Adipose tissue (tissue), 3 donors: ENCODE results near the gene MVP. TPM values are rescaled to one million over a fixed set of nuclear protein-coding genes. Genes with fewer than 3 reads are reported as not detected.
A peak's percentile ranks its signal among the peaks of the same experiment; 100 is the strongest.
"Not testable (repeated sequence)": the region's sequence is repeated elsewhere in the genome, so short reads cannot be mapped to it uniquely, and the experiment has no call there.

Experiments
- H3K27ac ChIP-seq: one replicate; pipeline ENCODE4 v1.5.1; 2013; ENCODE audit warnings: low read depth, low read length
- WGBS, 3 donors: extraction: QIAGEN DNeasy Blood & Tissue Kit; methylation state at CpG; one replicate each; pipeline ENCODE4 v1.1.7; 2013; 5-methylcytosine and 5-hydroxymethylcytosine counted together
- polyA plus RNA-seq, 3 donors: library from polyadenylated mRNA; stranded (reverse); fragments of 200-250 nt; gene quantifications; one replicate each; pipeline ENCODE4 v1.2.3, GENCODE V29; 2013
- donor health status: healthy with polysubstance abuse.
- donor health status: Bipolar disorder and iron deficiency.
- donor health status: healthy.

MVP gene
- polyA plus RNA-seq, 3 donors, result 90.1 to 104 (median 103) TPM

DNA sequence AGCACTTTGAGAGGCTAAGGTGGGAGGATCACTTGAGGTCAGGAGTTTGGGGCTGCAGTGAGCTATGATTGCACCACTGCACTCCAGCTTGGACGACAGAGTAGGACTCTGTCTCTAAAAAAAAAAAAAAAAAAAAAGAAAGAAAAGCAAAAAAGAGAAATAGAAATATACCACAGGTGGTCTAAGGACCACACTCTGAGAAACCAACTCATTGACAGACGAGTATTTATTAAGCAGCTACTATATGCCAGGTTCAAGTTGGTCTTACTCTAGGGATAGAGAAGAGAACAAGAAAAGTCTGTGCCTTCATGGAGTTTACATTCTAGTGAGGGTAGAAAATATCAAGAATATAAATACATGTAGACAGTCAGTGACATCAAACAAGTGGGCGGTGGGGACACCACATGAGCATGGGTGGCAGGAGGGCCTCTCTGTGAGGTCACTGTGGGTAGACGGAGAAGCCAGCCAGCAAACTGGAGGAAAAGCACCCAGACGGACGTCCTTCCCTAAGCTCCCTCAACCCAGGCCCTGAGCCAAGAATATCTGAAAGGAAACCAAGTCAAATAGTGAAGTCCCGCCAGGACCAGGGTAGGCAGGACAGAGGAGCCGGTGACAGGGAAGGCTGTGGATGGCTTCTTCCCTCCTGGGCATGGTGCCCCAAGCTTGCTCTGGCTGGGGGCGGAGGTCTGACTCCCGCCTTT, 38.0 kb downstream of the MVP start:
- H3K27ac ChIP-seq, result no peak overlapping the region
- WGBS, 3 donors, result 58 to 71% (median 59%) methylated on average over 9 to 10 of the region's 10 CpGs

DNA sequence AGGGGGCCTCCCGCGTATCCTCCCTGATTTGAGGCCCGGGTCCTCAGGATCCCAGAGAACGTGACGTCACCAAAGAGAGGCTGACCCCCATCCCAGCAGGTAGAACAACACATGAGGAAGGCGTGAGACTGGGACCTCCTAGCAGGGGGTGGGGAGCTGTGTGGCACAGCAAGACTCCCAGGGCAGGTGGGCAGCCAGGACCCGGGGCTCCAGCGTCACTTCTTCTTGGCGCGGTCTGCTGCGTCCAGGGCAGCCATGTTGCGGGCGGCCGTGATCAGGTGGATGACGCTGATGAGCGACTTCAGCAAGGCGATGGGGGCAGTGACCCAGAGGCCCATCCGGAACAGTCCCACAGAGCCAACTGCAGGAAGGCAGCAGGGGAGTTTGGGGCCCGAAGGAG, 38.7 kb downstream of the MVP start:
- 92 to 94% (median 93%) methylated on average over 19 of the region's 19 CpGs for WGBS, 3 donors
- no peak overlapping the region for H3K27ac ChIP-seq

DNA sequence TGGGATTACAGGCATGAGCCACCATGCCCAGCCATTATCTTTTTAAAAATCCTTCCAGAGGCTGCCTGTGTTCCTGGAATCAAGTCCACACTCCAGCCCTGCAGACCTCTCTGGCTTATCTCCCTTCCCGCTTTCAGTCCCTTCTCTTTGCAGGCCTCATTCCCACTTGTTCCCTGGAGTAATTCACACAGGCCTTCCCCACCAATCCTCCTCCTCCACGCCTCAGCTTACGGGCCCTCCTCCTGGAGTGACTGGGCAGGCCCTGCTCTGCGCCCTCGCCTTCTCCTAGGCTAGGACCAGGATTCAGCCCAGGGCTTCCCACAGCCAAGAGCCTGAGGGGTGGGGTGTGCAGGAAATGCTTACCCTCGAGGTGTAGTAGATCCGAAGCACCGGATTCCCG, 40.0 kb downstream of the MVP start:
- 61 to 83% (median 83%) methylated on average over 9 of the region's 9 CpGs for WGBS, 3 donors
- no peak overlapping the region for H3K27ac ChIP-seq

DNA sequence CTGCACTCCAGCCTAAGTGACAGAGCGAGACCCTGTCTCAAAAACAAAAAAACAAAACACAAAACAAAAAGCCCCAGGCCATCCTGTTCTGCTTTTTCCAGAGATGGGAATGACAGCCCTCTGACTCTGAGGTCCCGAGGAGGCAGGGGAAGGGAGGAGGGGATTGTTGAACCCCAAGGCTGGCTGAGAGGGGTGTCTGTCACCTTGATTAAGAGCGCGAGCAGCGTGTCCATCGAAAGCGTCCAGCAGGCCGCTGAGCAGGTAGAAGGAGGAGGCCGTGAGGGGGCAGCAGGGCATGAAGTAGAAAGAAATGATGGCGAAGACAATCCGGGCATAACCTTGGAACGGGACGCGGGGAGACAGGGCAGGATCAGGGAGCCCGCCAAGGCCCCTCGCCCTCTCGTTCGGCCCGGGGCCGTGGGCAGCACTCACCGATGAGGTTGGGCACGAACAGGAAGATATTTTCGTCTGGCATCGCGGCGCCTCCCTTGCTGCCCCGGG, 42.2 kb downstream of the MVP start:
- H3K27ac ChIP-seq, result no peak overlapping the region
- 1 to 2% (median 2%) methylated on average over 27 of the region's 27 CpGs for WGBS, 3 donors

DNA sequence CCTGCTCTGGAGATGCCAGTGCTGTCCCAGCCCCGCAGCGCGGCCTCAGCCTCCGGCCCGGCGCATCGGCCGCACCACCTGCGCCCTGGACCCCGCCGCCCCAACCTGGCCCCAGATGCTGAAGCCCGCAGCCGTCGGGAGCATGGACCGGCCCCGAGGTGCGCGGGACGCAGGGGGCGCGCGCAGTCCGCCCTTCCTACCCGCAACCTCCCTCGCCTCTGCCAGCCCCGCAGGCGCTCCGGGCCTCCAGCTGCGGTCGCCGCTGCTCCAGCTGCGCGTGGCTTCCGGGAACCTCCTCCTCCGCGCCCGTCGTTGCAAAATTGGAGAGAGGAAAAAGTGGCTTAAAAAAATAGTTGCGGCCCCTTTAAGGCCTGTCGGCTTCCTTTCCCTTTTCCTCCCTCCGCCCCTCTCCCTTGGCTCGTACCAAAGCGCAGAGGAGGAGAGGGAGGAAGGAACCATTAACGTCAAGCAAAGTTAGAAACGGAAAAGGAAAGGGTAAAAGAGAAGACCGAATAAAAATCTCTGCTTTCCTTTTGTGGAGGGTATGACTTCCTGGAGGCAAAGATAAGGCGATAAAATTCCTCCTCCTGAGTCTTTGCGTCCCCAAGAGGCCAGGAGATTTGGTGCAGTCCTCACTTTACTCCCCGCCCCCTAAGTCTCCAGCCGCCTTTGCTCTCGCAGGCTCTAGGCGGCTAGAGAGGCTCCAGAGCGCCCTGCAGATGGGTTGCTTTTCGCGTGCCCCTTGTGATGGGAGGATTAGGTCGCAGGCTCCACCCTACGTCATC, 42.8 kb downstream of the MVP start, which contains the start of gene CDIPT:
TSS of gene CDIPT (minus strand) at position 343 of the 785 bp plus-strand sequence. CDS start 369 bp downstream, outside the sequence.
- peak within 1 kb of the TSS; percentile 75 for H3K27ac ChIP-seq
- 0 to 1% (median 0%) methylated on average over 44 to 57 of the region's 57 CpGs for WGBS, 3 donors

DNA sequence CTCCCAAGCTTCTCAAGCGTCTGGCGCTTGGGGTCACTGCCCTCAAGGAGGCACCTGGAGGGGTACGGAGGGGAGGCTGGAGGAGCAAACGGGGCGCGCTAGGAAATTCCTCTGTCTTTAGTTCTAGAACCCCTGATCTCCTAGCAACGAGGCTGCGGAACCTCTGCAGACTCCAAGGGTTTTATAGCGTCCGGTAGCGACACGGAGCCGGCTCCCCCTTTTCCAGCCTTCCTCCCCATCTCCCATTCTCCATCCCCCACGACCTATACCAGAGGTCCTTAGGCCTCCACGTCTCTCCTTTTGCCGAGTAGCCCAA, 43.4 kb downstream of the MVP start:
- no peak overlapping the region for H3K27ac ChIP-seq

DNA sequence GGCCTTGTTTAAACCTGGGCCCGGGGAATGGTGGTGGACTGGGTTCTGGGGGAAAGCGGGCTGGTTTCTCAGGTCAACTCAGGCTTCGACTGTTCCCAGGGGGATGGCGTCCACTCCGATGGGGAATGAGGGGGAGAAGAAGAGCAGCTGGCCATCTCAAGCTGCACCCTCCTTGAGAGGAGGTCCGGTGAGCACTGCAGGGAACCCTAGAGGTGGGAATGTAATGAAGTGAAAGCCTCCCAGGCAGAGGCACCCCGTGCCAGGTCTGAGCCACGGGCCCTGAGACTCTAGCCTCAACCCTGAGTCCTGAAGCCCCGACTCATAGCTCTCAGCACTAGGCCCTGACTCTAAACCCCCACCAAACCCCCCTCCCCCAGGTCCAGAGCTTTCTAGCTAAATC, 43.9 kb downstream of the MVP start:
- WGBS, 3 donors, result 78 to 85% (median 80%) methylated on average over 8 to 9 of the region's 9 CpGs
- H3K27ac ChIP-seq, result no peak overlapping the region

More for the DNA sequence above, 43.4 kb downstream of the MVP start:
- WGBS, 3 donors, result 20 to 34% (median 33%) methylated on average over 14 to 16 of the region's 16 CpGs

DNA sequence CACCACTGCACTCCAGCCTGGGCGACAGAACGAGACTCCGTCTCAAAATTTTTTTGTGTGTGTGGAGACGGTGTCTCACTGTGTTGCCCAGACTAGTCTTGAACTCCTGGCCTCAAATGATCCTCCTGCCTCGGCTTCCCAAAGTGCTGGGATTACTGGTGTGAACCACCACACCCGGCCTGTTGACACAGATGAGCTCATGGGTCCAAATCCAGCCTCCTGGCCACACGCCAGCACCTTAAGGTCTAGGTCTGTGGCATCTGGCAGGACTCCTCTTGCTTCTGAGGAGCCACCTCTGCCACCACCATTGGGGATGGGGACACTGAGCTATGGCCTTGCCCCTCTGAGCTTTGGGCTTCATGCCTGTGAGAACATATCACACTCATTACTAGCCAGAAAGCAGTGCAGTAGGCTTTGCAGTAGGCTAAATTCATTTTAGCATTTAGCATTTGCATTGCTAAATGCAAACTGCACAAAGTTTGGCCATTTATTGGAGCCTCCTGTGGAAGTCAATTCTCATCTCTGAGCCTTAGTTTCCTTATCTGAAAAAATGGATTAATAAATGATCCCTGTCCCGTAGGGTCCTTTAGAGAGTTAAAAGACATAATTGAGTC, 48.2 kb downstream of the MVP start:
- WGBS, 3 donors, result 67 to 86% (median 74%) methylated on average over 8 of the region's 8 CpGs
- no peak overlapping the region for H3K27ac ChIP-seq

DNA sequence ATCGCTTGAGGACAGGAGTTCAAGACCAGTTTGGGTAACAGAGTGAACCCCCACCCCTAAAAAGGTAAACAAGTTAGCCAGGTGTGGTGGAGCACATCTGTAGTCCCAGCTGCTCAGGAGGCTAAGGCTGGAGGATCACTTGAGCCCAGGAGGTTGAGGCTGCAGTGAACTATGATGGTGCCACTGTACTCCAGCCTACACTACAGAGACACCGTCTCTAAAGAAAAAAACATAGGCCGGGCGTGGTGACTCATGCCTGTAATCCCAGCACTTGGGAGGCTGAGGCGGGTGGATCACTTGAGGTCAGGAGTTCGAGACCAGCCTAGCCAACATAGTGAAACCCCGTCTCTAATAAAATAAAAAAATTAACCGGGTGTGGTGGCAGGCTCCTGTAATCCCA, 48.8 kb downstream of the MVP start:
- H3K27ac ChIP-seq, result not testable (repeated sequence)
- WGBS, 3 donors, result 88 to 90% (median 89%) methylated on average over 8 of the region's 8 CpGs

DNA sequence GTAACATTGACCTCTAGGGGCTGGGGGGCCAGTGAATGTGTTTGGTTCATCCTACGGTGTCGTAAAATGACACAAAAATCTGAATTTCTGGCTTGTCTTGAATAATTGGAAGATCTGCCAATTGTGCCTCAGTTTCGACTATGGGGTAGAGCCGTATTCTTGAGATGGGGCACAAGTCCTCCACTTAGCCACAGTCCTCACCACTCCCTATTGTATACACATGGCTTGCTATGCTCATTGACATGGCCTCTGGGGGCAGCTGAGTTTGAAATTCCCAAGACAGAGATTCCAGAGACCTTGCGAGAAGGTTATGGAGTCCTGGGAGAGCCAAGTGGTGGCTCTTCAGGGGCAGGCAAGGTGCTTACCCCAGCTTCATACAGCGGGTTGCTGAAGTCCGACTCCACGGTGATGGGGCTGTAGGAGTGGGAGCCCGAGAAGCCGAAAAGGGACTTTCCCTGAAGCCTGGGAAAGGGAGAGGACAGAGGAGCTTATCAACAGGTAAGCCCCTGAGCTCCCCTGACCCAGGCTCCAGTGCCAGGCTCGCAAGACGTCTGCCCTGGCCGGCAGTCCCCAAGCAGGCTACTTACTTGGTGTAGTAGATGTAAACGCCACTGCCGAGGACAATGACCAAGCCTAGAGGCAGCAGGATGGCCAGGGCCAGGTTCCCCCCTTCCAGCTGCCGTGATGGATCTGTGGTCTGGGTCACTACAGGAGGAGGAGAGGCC, 51.7 kb downstream of the MVP start:
- WGBS, 3 donors, result 91 to 95% (median 94%) methylated on average over 16 of the region's 16 CpGs
- H3K27ac ChIP-seq, result no peak overlapping the region

DNA sequence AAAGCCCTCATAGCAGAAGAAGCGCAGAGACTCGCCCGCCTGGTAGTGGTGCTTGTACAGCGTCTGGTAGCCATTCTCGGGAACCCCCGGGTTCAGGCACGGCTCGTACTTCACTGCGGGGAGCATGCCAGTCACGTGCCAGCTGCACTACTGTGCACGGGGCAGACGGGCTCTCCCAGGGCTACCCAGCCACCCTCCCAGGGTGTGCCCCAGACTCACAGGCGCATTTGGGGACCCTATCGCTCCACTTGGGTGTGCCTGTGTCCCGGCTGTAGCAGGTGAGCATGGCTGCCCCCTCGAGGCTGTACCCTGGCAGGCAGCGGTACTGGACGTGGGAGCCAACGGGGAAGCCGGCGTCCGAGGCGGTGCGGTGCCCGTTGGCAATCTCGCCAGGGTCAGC, 53.1 kb downstream of the MVP start:
- 91 to 95% (median 91%) methylated on average over 26 of the region's 26 CpGs for WGBS, 3 donors
- H3K27ac ChIP-seq, result no peak overlapping the region

DNA sequence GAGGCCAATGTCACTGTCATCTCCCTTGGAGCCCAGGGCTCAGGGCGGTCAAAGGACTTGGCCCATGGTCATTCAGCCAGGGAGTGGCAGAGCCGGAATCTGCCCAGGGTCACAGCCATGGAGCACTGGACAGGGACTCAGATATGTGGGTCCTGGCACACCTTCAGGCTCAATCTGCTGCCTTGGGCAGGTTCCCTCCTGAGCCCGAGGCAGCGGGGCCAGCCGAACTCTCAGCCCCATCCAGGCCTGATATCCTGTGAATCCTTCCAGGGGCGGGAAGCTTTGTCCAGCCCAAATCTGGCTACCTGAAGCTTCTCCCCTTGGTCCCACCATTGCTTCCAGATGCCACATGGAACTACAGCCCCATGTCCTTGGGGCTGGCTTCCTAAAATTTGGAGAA, 54.9 kb downstream of the MVP start:
- 89 to 94% (median 91%) methylated on average over 6 of the region's 6 CpGs for WGBS, 3 donors
- no peak overlapping the region for H3K27ac ChIP-seq

DNA sequence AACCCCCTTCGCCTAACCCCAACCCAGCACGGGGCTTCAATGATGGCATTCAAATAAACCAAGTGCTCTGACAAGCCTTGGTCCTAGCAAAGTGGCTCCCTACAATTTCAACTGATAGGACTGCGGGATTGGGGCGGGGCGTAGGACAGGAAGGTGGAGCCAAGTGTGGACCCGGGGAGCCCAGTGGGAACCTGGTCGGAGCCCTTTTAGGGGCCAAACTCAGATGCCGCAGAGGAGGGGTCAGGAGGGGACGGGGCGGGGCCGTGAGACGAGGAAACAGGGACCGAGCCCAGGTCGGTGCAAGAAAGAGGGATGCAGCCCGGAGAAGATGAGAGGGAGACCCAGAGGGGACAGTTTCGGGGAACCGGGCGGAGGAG, 55.9 kb downstream of the MVP start:
- WGBS, 3 donors, result 23 to 56% (median 30%) methylated on average over 18 of the region's 18 CpGs
- H3K27ac ChIP-seq, result no peak overlapping the region

DNA sequence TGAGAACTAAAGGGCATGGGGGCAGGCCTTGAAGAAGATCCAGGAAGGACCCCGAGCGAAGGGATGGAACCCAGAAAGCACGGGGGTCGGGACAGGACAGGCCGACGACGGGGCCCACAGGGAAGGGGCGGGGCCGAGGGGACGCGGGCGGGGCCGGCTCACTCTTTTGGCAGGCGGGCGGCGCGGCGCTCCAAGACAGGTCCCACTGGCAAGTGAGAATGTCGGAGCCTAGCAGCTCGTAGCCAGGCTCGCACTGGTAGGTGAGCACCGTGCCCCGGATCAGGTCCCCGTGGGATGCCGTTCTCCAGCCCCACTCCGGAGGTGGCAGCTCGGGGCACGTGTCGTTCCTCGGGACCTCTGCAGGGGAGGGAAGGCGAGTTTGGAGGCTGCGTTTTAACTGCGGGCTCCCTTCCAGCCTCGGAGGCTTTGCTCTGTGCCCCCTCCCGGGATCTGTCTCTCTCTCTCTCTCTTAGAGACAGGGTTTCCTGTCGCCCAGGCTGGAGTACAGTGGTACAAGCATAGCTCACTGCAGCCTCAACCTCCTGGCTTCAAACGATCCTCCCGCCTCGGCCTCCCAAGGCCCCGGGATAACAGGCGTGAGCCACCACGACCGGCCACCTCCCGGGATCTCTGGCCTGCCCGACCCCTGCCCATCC, 56.5 kb downstream of the MVP start:
- no peak overlapping the region for H3K27ac ChIP-seq
- 7 to 34% (median 9%) methylated on average over 30 to 45 of the region's 45 CpGs for WGBS, 3 donors

DNA sequence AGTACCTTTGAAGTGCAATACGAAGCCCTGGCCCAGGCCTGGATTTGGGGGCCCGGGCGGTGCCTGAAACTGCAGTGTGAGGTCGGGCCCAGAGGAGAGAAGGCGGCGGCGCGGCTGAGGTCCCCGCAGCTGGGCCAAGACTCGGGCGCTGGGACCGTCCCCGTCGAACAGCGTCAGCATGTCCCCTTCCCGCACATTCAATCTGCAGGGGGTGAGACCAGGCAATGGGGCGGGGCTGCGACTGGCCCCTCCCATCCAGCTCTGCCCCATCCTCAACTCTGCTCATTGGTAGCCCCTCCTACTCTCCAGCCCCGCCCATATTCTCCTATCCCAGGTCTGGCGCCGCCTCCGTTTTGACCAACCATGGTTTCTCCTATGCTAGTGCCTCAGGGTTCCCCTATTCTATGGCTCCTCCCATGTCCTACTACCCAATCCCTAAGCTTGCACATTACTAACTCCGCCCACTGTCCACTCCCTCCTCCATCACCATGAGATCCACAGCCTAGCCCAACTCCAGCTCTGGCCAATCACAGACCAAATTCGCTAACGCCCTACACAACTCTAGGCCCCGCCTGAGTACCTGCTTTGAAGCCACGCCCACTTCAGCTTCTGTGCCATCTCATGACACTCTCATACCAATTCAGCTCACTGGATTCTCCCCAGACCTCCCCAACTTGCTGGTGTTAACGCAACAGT, 57.2 kb downstream of the MVP start:
- 16 to 39% (median 19%) methylated on average over 26 to 28 of the region's 28 CpGs for WGBS, 3 donors
- H3K27ac ChIP-seq, result no peak overlapping the region

DNA sequence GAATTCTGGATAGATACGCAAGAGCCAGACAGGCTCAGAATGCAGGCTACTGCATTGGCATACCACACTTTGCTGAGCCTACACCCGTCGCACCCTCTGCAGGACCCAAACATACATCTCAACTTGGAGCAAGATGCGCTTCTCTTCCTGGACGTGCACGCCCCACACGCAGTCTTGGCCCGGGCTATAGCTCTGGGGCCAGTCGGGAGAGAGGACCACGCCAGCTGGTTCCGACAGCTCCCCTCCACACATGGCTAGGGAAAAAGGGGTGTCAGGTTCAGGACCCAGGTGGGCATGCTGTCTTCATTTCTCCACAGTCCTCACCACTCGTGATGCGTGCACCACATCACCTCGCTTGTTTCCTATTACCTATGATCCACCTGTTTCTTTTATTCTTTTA, 57.9 kb downstream of the MVP start:
- 80 to 97% (median 89%) methylated on average over 14 of the region's 14 CpGs for WGBS, 3 donors
- no peak overlapping the region for H3K27ac ChIP-seq

DNA sequence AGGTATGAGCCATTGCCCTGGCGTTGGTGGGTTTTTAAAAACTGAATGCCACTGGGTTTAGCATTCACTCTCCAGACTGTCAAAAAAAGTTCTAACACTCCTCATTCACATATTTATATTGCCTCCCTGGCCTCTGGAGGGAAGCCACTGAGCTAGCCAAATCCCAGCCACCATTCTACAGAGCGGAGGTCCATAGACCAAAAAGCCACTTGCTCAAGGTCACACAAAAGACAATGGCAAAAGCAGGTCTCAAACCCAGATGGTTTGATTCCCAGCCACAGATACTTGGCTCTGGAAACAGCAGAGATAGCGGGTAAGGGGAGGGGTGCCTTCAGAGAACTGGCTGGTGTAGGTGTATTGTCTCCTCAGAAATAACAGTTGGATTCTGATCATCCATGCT, 60.8 kb downstream of the MVP start:
- no peak overlapping the region for H3K27ac ChIP-seq
- WGBS, 3 donors, result 58 to 90% (median 84%) methylated on average over 3 of the region's 3 CpGs

DNA sequence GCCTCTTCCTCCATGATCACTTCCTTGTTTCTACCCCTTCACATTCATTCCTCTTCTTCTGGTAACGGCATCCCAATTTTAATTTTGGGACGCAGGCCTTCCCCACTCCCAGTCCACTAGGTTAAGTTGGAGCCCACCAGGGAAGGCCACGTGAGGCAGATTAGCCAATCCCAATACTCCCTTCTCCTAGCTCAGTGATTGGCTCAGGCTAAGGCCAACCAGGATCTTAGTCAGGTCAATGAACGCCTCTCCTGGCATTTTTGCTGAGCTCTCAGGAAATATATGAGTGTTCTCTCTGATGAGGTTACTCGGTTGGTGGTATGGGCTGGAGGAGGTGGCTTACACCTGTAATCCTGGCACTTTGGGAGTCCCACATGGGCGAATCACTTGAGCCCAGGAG, 63.7 kb downstream of the MVP start:
- WGBS, 3 donors, result 76 to 85% (median 80%) methylated on average over 6 of the region's 6 CpGs

More for the DNA sequence above, 63.7 kb downstream of the MVP start:
- no peak overlapping the region for H3K27ac ChIP-seq
